HepG2 (cell line): ENCODE measurements around the gene CAMTA2. TPM values are rescaled to one million over a fixed set of nuclear protein-coding genes. Genes with fewer than 3 reads are reported as not detected.

Source experiments
- CHD2 ChIP-seq: IDR thresholded peaks from 2 replicates; pipeline ENCODE4 v1.6.1; 2011; ENCODE audit warnings: low read depth, low read length, improper control_type of control experiment
- KLF13 ChIP-seq: sonication (generic); formaldehyde crosslinking; IDR thresholded peaks from 2 replicates; pipeline ENCODE4 v1.4.0; 2020; ENCODE audit warnings: mild to moderate bottlenecking, missing genetic modification reagents
- KLF15 ChIP-seq: sonication (generic); formaldehyde crosslinking; IDR thresholded peaks from 2 replicates; pipeline ENCODE4 v1.8.1; 2023; ENCODE audit warnings: borderline replicate concordance, mild to moderate bottlenecking, inconsistent platforms, missing genetic modification reagents, mixed read lengths
- NPAS2 ChIP-seq: sonication (generic); formaldehyde crosslinking; IDR thresholded peaks from 2 replicates; pipeline ENCODE4 v1.8.0; 2022; ENCODE audit warnings: mild to moderate bottlenecking, missing genetic modification reagents, borderline replicate concordance
- NRL ChIP-seq: sonication (generic); formaldehyde crosslinking; IDR thresholded peaks from 2 replicates; pipeline ENCODE4 v1.5.0; 2020; ENCODE audit warnings: missing genetic modification reagents, mild to moderate bottlenecking, moderate library complexity, borderline replicate concordance
- RFX3 ChIP-seq: IDR thresholded peaks from 2 replicates; pipeline ENCODE4 v1.6.1; 2016; ENCODE audit warnings: missing biosample characterization, missing genetic modification reagents
- ZNF124 ChIP-seq: sonication (generic); formaldehyde crosslinking; IDR thresholded peaks from 2 replicates; pipeline ENCODE4 v1.4.0; 2020; ENCODE audit warnings: missing genetic modification reagents
- ZNF460 ChIP-seq: sonication (generic); formaldehyde crosslinking; IDR thresholded peaks from 2 replicates; pipeline ENCODE4 v1.5.1; 2020; ENCODE audit warnings: missing genetic modification reagents, mild to moderate bottlenecking, borderline replicate concordance
- polyA plus RNA-seq, 8 experiments: library from polyadenylated mRNA; depleted of rRNA in 3 of 8; stranded (reverse) in 7 of 8; unstranded in 1 of 8; fragments of >200 nt; fragmentation: Illumina TruSeq in 4 of 8; extraction: Trizol in 4 of 8; gene quantifications; 2 replicates each; pipeline versions ENCODE4 v1.2.1 to v1.2.3, GENCODE V29; 2011 to 2016; ENCODE audit warnings: low read depth in 4 of 8, missing spikeins in 1 of 8, mixed read lengths in 1 of 8; ENCODE audit not compliant: insufficient read depth in 1 of 8
- total RNA-seq, 5 experiments: library from RNA; depleted of rRNA; stranded (reverse); fragments of >200 nt; fragmentation: Illumina TruSeq; extraction: Trizol; gene quantifications; 2 replicates each; pipeline ENCODE4 v1.2.3, GENCODE V29; 2016; ENCODE audit warnings: low read depth in 1 of 5
- TF ChIP-seq, protein P1 (sequence below): sonication (generic); formaldehyde crosslinking; IDR thresholded peaks from 2 replicates; pipeline ENCODE4 v1.5.1; 2020; ENCODE audit warnings: missing genetic modification reagents, mild to moderate bottlenecking, borderline replicate concordance
- TF ChIP-seq, protein P2 (sequence below): sonication (generic); formaldehyde crosslinking; IDR thresholded peaks from 2 replicates; pipeline ENCODE4 v1.8.0; 2022; ENCODE audit warnings: mild to moderate bottlenecking, missing genetic modification reagents; ENCODE audit not compliant: insufficient replicate concordance
- TF ChIP-seq, protein P3 (sequence below): sonication (generic); formaldehyde crosslinking; IDR thresholded peaks from 2 replicates; pipeline ENCODE4 v1.4.0; 2020; ENCODE audit warnings: missing genetic modification reagents
- TF ChIP-seq, protein P4 (sequence below): sonication (generic); formaldehyde crosslinking; IDR thresholded peaks from 2 replicates; pipeline ENCODE4 v1.8.0; 2022; ENCODE audit warnings: missing genetic modification reagents, mild to moderate bottlenecking, moderate library complexity, borderline replicate concordance
- TF ChIP-seq, protein P5 (sequence below): sonication (generic); formaldehyde crosslinking; conservative IDR thresholded peaks from 2 replicates; pipeline ENCODE4 v1.8.0; 2022; ENCODE audit warnings: missing genetic modification reagents
- TF ChIP-seq, protein P6 (sequence below): sonication (generic); formaldehyde crosslinking; IDR thresholded peaks from 2 replicates; pipeline ENCODE4 v1.8.1; 2022; ENCODE audit warnings: mild to moderate bottlenecking, missing genetic modification reagents

Gene CAMTA2
- total and polyA plus RNA-seq, 2 of the 13 experiments (the other 11 are each of a cell fraction or from before 2014, with no cell fraction given), result 4.1 to 7.1 TPM

DNA sequence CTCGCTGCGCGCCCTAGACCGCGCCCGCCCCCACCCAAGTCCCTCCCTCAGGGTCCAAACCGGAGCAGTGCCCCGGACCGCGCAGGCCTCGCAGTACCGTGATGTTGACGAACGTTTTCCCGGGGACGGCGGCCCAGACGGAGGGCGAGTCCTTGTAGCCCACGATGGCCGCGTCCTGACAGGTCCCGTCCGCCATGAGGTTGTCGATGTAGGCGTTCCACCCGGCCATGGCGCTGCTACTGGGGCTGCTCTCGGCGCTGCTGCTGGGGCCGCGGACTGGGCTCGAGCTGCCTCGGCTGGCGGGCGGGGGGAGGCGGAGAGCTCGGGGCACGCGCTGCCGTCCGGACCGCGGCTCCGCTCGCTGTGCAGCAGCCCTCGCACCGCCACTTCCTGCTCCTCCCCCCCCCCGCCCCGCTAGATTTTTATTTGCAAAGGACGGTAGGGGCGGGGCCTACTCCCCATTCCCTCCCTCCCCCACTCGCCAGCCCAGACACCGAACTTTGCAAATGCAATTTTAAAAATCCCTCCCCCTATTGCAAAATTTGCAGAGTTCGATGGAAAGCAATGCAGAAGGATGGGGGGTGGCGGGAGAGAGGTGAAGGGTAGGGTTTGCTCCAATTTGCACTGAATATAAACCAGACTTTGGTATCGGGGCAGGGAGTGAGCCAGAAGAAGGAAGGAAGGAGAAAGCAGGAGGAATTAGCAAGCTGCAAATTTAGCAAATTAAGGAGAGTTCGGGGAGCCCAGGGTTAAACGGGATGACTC lies 39.1 kb downstream of the CAMTA2 start, which contains the start of gene PFN1 (continued):
- TF ChIP-seq, protein P1, sequence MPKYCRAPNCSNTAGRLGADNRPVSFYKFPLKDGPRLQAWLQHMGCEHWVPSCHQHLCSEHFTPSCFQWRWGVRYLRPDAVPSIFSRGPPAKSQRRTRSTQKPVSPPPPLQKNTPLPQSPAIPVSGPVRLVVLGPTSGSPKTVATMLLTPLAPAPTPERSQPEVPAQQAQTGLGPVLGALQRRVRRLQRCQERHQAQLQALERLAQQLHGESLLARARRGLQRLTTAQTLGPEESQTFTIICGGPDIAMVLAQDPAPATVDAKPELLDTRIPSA, result 0 out of 2 replicates have a peak, but pooled peaks have one; percentile 44
- TF ChIP-seq KLF13 (CRISPR knock-in tag), result no peak; the same call in 1 of the 2 replicates
- TF ChIP-seq, protein P2, sequence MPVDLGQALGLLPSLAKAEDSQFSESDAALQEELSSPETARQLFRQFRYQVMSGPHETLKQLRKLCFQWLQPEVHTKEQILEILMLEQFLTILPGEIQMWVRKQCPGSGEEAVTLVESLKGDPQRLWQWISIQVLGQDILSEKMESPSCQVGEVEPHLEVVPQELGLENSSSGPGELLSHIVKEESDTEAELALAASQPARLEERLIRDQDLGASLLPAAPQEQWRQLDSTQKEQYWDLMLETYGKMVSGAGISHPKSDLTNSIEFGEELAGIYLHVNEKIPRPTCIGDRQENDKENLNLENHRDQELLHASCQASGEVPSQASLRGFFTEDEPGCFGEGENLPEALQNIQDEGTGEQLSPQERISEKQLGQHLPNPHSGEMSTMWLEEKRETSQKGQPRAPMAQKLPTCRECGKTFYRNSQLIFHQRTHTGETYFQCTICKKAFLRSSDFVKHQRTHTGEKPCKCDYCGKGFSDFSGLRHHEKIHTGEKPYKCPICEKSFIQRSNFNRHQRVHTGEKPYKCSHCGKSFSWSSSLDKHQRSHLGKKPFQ (CRISPR knock-in tag), result no peak
- TF ChIP-seq RFX3 (CRISPR knock-in tag), result no peak
- peak; percentile 54 for TF ChIP-seq NRL (CRISPR knock-in tag)
- TF ChIP-seq, protein P3, sequence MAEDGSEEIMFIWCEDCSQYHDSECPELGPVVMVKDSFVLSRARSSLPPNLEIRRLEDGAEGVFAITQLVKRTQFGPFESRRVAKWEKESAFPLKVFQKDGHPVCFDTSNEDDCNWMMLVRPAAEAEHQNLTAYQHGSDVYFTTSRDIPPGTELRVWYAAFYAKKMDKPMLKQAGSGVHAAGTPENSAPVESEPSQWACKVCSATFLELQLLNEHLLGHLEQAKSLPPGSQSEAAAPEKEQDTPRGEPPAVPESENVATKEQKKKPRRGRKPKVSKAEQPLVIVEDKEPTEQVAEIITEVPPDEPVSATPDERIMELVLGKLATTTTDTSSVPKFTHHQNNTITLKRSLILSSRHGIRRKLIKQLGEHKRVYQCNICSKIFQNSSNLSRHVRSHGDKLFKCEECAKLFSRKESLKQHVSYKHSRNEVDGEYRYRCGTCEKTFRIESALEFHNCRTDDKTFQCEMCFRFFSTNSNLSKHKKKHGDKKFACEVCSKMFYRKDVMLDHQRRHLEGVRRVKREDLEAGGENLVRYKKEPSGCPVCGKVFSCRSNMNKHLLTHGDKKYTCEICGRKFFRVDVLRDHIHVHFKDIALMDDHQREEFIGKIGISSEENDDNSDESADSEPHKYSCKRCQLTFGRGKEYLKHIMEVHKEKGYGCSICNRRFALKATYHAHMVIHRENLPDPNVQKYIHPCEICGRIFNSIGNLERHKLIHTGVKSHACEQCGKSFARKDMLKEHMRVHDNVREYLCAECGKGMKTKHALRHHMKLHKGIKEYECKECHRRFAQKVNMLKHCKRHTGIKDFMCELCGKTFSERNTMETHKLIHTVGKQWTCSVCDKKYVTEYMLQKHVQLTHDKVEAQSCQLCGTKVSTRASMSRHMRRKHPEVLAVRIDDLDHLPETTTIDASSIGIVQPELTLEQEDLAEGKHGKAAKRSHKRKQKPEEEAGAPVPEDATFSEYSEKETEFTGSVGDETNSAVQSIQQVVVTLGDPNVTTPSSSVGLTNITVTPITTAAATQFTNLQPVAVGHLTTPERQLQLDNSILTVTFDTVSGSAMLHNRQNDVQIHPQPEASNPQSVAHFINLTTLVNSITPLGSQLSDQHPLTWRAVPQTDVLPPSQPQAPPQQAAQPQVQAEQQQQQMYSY (CRISPR knock-in tag), result peak; percentile 45; the same call in 1 of the 2 replicates
- TF ChIP-seq, protein P4, sequence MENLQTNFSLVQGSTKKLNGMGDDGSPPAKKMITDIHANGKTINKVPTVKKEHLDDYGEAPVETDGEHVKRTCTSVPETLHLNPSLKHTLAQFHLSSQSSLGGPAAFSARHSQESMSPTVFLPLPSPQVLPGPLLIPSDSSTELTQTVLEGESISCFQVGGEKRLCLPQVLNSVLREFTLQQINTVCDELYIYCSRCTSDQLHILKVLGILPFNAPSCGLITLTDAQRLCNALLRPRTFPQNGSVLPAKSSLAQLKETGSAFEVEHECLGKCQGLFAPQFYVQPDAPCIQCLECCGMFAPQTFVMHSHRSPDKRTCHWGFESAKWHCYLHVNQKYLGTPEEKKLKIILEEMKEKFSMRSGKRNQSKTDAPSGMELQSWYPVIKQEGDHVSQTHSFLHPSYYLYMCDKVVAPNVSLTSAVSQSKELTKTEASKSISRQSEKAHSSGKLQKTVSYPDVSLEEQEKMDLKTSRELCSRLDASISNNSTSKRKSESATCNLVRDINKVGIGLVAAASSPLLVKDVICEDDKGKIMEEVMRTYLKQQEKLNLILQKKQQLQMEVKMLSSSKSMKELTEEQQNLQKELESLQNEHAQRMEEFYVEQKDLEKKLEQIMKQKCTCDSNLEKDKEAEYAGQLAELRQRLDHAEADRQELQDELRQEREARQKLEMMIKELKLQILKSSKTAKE (CRISPR knock-in tag), result peak; percentile 40; the same call in 1 of the 2 replicates
- TF ChIP-seq, protein P5, sequence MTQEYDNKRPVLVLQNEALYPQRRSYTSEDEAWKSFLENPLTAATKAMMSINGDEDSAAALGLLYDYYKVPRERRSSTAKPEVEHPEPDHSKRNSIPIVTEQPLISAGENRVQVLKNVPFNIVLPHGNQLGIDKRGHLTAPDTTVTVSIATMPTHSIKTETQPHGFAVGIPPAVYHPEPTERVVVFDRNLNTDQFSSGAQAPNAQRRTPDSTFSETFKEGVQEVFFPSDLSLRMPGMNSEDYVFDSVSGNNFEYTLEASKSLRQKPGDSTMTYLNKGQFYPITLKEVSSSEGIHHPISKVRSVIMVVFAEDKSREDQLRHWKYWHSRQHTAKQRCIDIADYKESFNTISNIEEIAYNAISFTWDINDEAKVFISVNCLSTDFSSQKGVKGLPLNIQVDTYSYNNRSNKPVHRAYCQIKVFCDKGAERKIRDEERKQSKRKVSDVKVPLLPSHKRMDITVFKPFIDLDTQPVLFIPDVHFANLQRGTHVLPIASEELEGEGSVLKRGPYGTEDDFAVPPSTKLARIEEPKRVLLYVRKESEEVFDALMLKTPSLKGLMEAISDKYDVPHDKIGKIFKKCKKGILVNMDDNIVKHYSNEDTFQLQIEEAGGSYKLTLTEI (CRISPR knock-in tag), result no peak
- no peak; the same call in 1 of the 2 replicates for TF ChIP-seq ZNF460 (CRISPR knock-in tag)
- no peak for TF ChIP-seq NPAS2 (CRISPR knock-in tag)
- TF ChIP-seq, protein P6, sequence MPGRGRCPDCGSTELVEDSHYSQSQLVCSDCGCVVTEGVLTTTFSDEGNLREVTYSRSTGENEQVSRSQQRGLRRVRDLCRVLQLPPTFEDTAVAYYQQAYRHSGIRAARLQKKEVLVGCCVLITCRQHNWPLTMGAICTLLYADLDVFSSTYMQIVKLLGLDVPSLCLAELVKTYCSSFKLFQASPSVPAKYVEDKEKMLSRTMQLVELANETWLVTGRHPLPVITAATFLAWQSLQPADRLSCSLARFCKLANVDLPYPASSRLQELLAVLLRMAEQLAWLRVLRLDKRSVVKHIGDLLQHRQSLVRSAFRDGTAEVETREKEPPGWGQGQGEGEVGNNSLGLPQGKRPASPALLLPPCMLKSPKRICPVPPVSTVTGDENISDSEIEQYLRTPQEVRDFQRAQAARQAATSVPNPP, result no peak
- TF ChIP-seq ZNF124 (CRISPR knock-in tag), result no peak
- no peak for TF ChIP-seq KLF15
- peak; percentile 32; the same call in 1 of the 2 replicates for TF ChIP-seq CHD2
